ENCODE measurements around the gene FBN1. TPM values are rescaled to one million over a fixed set of nuclear protein-coding genes. Genes with fewer than 3 reads are reported as not detected.
A peak's percentile ranks its signal among the peaks of the same experiment; 100 is the strongest.

The FBN1 gene
- total and polyA plus RNA-seq, 8 donors, result 1.5 to 35.2 (median 5.2) TPM

DNA sequence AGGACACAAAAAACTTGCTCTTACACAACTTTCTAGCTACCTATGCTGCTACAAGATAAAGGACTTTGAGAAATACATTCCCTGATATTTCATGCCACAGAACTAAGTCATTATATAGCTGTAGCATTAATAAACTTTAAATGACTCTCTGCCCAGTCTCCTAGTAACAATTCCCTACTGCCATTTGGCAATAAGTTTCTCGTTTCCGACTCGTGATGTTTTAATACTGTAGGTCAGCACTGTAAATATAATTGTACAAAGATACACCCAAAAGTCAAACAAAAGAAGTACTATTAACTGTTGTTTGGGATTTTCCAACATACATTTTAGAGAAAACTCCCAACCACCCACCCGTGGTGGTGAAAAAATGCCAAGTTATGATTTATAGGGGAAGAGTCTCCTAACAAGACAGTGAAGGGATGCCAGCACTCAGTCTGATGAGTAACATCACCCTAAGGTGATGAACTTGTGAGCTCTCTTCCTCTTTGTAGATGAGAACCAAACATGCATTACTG lies 182.1 kb downstream of the FBN1 start:
- intact Hi-C loops (cut with DNase I), result no loop called here
- 84 to 86% methylated on average over 4 of the region's 4 CpGs for WGBS, 2 donors
- Histone ChIP-seq H3K4me1 (no peaks in the 10 kb centered on the region), H3K36me3 (no peaks in the 10 kb centered on the region), H3K9me3 (no peaks in the 10 kb centered on the region), H3K4me3 (no peak overlapping the region), H3K27me3 (no peaks in the 10 kb centered on the region), H3K27ac (no peak overlapping the region)
- ATAC-seq, result no peak
- DNase-seq, result no peak
- no peak for TF ChIP-seq CTCF (IDR thresholded peaks at IDR 0.05)
- FAIRE-seq, result no peak

DNA sequence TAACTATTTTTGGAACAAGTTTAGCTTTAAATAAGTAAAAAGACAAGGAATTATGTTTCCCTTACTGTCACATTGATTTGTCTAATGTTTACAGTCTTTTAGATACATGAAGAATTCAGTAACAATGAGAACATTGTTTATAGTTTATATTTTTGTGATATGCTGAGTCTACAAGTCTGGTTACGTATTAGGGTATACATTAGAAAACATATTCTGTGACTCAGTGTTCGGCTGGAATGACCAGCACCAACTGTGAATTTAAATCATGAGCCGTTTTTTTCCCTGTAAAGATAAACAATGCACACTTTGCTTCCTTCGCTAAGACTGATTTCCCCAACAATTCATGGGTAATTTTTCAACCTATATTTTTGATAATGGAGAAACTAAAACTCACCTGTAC lies 182.8 kb downstream of the FBN1 start:
- Histone ChIP-seq H3K27me3 (no peaks in the 10 kb centered on the region), H3K9me3 (no peaks in the 10 kb centered on the region), H3K27ac (no peak overlapping the region), H3K36me3 (no peaks in the 10 kb centered on the region), H3K4me3 (no peak overlapping the region), H3K4me1 (no peaks in the 10 kb centered on the region)
- WGBS, 2 donors, result 71 to 75% methylated on average over 4 of the region's 4 CpGs
- intact Hi-C loops (cut with DNase I), result no loop called here
- TF ChIP-seq CTCF (IDR thresholded peaks at IDR 0.05), result no peak
- ATAC-seq (no peak), FAIRE-seq (no peak), DNase-seq (no peak)

GRCh38 chr15:48459571-48460442 lies 185.7 kb downstream of the FBN1 start:
- intact Hi-C loops (cut with DNase I), result no loop called here
- no peak for TF ChIP-seq CTCF (IDR thresholded peaks at IDR 0.05)
- H3K27me3 ChIP-seq, result no peaks in the 10 kb centered on the region
- H3K36me3 ChIP-seq, result no peaks in the 10 kb centered on the region
- DNase-seq, result no peak
- no peaks in the 10 kb centered on the region for H3K4me1 ChIP-seq
- no peak for FAIRE-seq
- peak in 1 of 4 donors; percentile 45 for ATAC-seq
- WGBS, 2 donors, result 81 to 88% methylated on average over 7 of the region's 7 CpGs
- H3K27ac ChIP-seq, result no peak overlapping the region
- H3K9me3 ChIP-seq, result no peaks in the 10 kb centered on the region
- H3K4me3 ChIP-seq, result no peak overlapping the region

- no peak for ATAC-seq
- H3K9me3 ChIP-seq, result no peaks in the 10 kb centered on the region
Observed at GRCh38 chr15:48458876-48459275, 186.6 kb downstream of the FBN1 start.

More at GRCh38 chr15:48458876-48459275, 186.6 kb downstream of the FBN1 start:
- FAIRE-seq (no peak), DNase-seq (no peak)
- no peak for TF ChIP-seq CTCF (IDR thresholded peaks at IDR 0.05)
- WGBS, 2 donors, result 67 to 75% methylated on average over 2 of the region's 2 CpGs
- Histone ChIP-seq H3K27ac (no peak overlapping the region), H3K4me3 (no peak overlapping the region), H3K36me3 (no peaks in the 10 kb centered on the region), H3K27me3 (no peaks in the 10 kb centered on the region), H3K4me1 (no peaks in the 10 kb centered on the region)
- intact Hi-C loops (cut with DNase I), result no loop called here

Data from pancreas (tissue), 10 donors.